ENCODE results near the gene DLGAP1.

DNA sequence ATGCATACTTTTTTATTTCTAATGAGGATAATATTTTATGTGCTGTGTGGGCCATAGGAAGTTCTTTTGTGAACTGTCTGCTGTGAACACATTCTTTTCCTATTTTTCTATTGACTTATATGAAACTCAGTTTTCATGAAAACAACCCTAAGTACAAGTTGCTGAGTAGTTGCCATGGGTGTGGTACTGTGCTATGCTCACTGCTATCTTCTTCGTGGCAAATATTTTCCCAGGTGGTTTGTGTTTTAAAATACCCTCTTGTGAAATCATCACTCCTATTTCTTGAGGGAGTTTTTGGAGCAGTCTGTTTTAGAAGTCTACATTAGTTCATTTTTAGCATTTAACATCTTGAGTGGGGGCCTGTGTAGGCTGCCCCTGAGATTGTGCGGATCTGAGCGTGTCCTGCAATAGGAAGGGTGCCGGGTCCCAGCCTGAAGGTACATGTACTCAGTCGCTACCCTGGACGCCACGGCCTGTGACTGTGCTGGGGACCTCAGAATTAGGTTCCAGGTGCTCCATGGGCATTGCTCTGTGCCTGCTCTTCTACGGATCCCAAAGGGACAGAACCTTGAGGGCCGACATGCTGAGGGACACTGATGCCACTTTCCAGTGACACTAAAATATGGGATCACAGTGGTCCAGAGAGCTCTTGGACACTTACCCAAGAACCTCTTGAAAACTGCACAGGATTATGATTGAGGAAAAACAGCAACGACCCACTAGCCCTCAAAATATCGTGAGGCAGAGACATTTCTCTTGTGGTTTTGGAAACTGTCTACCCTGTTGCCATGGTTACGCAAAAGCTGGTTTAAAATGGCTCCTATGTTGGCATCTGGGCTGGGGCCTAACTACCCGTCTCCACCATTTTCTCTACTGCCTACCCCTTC is 524.7 kb downstream of the DLGAP1 start:
- TF ChIP-seq, protein P1, sequence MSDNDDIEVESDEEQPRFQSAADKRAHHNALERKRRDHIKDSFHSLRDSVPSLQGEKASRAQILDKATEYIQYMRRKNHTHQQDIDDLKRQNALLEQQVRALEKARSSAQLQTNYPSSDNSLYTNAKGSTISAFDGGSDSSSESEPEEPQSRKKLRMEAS (IDR thresholded peaks at IDR 0.05; ENCODE audit: low read depth, low read length), result no peak
- TF ChIP-seq NR2F1 (conservative IDR thresholded peaks at IDR 0.05), result no peak
- TF ChIP-seq EZH2 (IDR thresholded peaks at IDR 0.05; ENCODE audit: borderline replicate concordance, control insufficient read depth, low read depth, low read length), result no peak
- TF ChIP-seq CTCF (IDR thresholded peaks at IDR 0.05 in 2 of 3, conservative IDR thresholded peaks at IDR 0.05 in 1 of 3; ENCODE audit: control insufficient read depth in 2 of 3, extremely low read depth in 1 of 3, insufficient read depth in 1 of 3, low read depth in 3 of 3, low read length in 3 of 3), result no peak
